Osteoblast (primary cell): ENCODE data around the gene TNS3. TPM values are rescaled to one million over a fixed set of nuclear protein-coding genes. Genes with fewer than 3 reads are reported as not detected.
A peak's percentile ranks its signal among the peaks of the same experiment; 100 is the strongest.

Source experiments
- DNase-seq: peaks from one replicate; pipeline ENCODE4 v3.0.0; 2011; ENCODE audit warnings: low spot score, mixed read lengths; ENCODE audit not compliant: insufficient read length; ENCODE audit errors: missing footprints
- H2AFZ ChIP-seq: 2 replicates; pipeline ENCODE4 v1.6.0; 2011; ENCODE audit warnings: mild to moderate bottlenecking, low read length
- H3K27ac ChIP-seq: 2 replicates; pipeline ENCODE4 v1.5.1; 2011; ENCODE audit warnings: mild to moderate bottlenecking, low read depth, low read length, moderate library complexity
- H3K27me3 ChIP-seq: 2 replicates; pipeline ENCODE4 v1.6.0; 2012; ENCODE audit warnings: mild to moderate bottlenecking, control low read depth, inconsistent platforms, low read length, moderate library complexity; ENCODE audit not compliant: insufficient read depth
- H3K36me3 ChIP-seq: 2 replicates; pipeline ENCODE4 v1.5.1; 2011; ENCODE audit warnings: mild to moderate bottlenecking, low read length, control low read depth, moderate library complexity; ENCODE audit not compliant: insufficient read depth
- H3K4me1 ChIP-seq: 2 replicates; pipeline ENCODE4 v1.5.1; 2011; ENCODE audit warnings: mild to moderate bottlenecking, low read length, control low read depth, moderate library complexity; ENCODE audit not compliant: insufficient read depth
- H3K4me2 ChIP-seq: 2 replicates; pipeline ENCODE4 v1.6.0; 2011; ENCODE audit warnings: mild to moderate bottlenecking, low read length; ENCODE audit not compliant: insufficient read depth
- H3K4me3 ChIP-seq: fragments of 200-600 bp; sonication (generic); 3 replicates; pipeline ENCODE4 v1.5.1; 2012; ENCODE audit warnings: mild to moderate bottlenecking, low read length, inconsistent platforms; ENCODE audit not compliant: insufficient read depth
- H3K79me2 ChIP-seq: 2 replicates; pipeline ENCODE4 v1.6.0; 2012; ENCODE audit warnings: mild to moderate bottlenecking, low read length, control low read depth, inconsistent platforms; ENCODE audit not compliant: insufficient read depth
- H3K9me3 ChIP-seq: 2 replicates; pipeline ENCODE4 v1.5.1; 2011; ENCODE audit warnings: low read depth, low read length, control low read depth
- H4K20me1 ChIP-seq: 2 replicates; pipeline ENCODE4 v1.6.0; 2012; ENCODE audit warnings: mild to moderate bottlenecking, low read length, control low read depth; ENCODE audit not compliant: insufficient read depth
- total RNA-seq: library from RNA; depleted of rRNA; stranded (reverse); fragments of >200 nt; gene quantifications from 2 replicates; pipeline ENCODE4 v1.2.3, GENCODE V29; 2012
- TF ChIP-seq, protein P1 (sequence below): IDR thresholded peaks from 2 replicates; pipeline ENCODE4 v1.5.1; 2011; ENCODE audit warnings: mild to moderate bottlenecking, low read depth, low read length, moderate library complexity; ENCODE audit errors: extremely low read depth

TNS3 gene
- total RNA-seq, 1 donor = 67.3 TPM

GRCh38 chr7:47337531-47337930 is 244.4 kb downstream of the TNS3 start:
- no peak for DNase-seq
- no peak overlapping the region for H2AFZ ChIP-seq
- TF ChIP-seq, protein P1, sequence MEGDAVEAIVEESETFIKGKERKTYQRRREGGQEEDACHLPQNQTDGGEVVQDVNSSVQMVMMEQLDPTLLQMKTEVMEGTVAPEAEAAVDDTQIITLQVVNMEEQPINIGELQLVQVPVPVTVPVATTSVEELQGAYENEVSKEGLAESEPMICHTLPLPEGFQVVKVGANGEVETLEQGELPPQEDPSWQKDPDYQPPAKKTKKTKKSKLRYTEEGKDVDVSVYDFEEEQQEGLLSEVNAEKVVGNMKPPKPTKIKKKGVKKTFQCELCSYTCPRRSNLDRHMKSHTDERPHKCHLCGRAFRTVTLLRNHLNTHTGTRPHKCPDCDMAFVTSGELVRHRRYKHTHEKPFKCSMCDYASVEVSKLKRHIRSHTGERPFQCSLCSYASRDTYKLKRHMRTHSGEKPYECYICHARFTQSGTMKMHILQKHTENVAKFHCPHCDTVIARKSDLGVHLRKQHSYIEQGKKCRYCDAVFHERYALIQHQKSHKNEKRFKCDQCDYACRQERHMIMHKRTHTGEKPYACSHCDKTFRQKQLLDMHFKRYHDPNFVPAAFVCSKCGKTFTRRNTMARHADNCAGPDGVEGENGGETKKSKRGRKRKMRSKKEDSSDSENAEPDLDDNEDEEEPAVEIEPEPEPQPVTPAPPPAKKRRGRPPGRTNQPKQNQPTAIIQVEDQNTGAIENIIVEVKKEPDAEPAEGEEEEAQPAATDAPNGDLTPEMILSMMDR = no peak
- peak overlapping the region; percentile 29 for H3K27ac ChIP-seq
- peaks cover 17% of the 10 kb centered on the region for H3K36me3 ChIP-seq
- H3K79me2 ChIP-seq = no peaks in the 10 kb centered on the region
- no peak overlapping the region for H3K4me2 ChIP-seq
- peaks cover 27% of the 10 kb centered on the region for H3K4me1 ChIP-seq
- H3K4me3 ChIP-seq = no peak overlapping the region
- no peaks in the 10 kb centered on the region for H3K27me3 ChIP-seq
- H4K20me1 ChIP-seq = peaks cover 29% of the 10 kb centered on the region
- no peaks in the 10 kb centered on the region for H3K9me3 ChIP-seq

DNA sequence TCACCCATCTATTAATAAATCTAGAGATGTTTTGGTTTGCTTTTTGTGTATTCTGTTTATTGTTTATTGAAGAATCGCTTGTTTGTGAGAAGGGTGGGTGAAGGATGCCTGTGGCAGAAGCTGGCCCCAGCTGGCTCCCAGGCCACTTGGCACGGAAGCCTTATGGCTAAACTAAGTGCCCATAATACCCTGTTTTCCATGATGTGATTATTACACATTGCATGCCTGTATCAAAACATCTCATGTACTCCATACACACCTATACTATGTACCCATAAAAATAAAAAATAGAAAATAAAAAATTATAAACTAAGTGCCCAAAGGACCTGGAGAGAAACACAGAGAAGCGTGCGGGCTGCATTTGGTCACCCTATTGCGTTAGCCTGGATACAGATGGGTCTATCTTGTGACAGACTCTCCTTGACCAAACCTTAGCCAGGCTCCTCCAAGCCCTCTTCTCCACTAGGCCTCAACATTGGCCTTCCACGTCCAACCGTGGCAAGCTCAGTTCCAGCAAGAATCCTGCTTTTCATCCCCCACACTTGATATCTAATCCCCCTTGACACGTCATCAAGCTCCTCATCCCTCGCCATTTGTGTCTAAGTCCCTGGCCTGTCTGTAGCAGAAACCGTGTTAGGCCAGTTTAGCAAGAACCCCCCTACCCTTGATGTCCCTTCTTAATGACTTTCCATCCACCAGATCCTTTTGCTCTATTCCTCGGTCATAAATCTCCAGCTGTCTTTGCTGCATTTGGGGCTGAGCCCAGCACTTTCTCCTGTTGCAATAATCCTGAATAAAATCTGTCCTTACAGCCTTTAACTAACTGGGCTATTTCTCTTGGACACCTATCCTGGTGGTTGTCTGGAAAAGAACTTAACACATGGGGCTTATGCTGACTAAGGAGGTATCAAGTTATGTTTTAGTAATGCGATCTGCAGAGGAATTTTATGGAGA is 245.2 kb downstream of the TNS3 start:
- no peaks in the 10 kb centered on the region for H3K27me3 ChIP-seq
- H4K20me1 ChIP-seq = peaks cover 28% of the 10 kb centered on the region
- TF ChIP-seq, protein P1 = no peak
- DNase-seq = no peak
- H3K4me1 ChIP-seq = peaks cover 27% of the 10 kb centered on the region
- peaks cover 15% of the 10 kb centered on the region for H3K36me3 ChIP-seq
- no peak overlapping the region for H3K27ac ChIP-seq
- H3K79me2 ChIP-seq = no peaks in the 10 kb centered on the region
- H2AFZ ChIP-seq = no peak overlapping the region
- H3K4me3 ChIP-seq = no peak overlapping the region
- no peaks in the 10 kb centered on the region for H3K9me3 ChIP-seq
- H3K4me2 ChIP-seq = no peak overlapping the region

DNA sequence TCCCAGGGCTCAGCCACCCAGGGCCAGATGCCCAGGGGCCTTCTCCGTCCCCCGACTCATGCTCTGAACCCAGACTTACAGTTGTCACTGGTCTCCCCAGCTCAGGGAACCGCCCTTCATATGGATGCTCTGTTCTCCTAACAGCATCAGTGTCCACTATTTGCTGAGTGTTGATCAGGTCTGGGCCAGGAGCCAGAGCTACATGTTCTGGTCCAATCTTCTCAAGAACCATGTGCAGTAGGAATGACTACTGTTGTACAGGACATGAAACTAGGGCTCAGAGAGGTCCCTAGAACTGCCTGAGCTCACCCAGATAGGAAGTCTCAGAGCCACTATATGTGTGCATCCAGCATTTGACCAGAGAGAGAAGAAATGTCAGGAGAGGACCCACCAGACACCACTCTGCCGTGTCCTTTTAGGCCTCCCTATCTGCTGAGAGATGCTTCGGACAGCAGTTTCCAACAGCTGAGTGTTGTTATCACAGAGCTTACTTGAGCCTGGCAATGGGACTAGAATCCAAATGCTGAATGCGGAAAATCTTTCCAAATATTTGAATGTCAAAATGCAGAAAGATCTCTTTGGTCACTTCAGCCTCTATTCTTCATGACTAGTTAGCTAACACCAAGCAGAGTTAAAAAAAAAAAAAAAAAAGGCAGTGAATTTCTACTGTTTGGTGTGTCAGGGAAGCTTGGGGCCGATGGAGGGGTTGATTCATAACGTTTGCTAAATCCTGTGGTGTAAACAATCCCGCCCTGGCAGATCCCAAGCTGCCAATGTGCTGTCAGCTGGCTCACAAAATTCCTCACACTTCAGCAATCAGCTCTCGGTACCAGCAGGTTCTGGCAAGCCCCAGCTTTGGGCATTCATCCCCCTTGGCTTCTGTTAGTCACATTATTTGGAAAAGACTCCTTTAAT is 246.1 kb downstream of the TNS3 start:
- Histone ChIP-seq H3K36me3 (peaks cover 15% of the 10 kb centered on the region), H3K27ac (no peak overlapping the region), H3K4me3 (no peak overlapping the region), H4K20me1 (peaks cover 29% of the 10 kb centered on the region), H2AFZ (no peak overlapping the region), H3K4me2 (no peak overlapping the region), H3K4me1 (peaks cover 27% of the 10 kb centered on the region), H3K79me2 (no peaks in the 10 kb centered on the region), H3K9me3 (no peaks in the 10 kb centered on the region), H3K27me3 (no peaks in the 10 kb centered on the region)
- peak; percentile 75 for DNase-seq
- TF ChIP-seq, protein P1 = no peak
